ENCODE measurements around the gene TRIM9. TPM values are rescaled to one million over a fixed set of nuclear protein-coding genes. Genes with fewer than 3 reads are reported as not detected.

Gene TRIM9
- total RNA-seq, 4 donors from 2014 or later, result 0.56 to 2.6 (median 1.8) TPM

GRCh38 chr14:50985124-50985858 lies 109.6 kb downstream of the TRIM9 start:
- H3K4me1 ChIP-seq, result no peaks in the 10 kb centered on the region
- TF ChIP-seq CTCF (IDR thresholded peaks at IDR 0.05) (no peak), POLR2A (IDR thresholded peaks at IDR 0.05) (no peak)
- intact Hi-C loops (cut with DNase I), result no loop called here
- H3K4me3 ChIP-seq (replicated peaks in 1 of 3), result no peak overlapping the region
- H3K9me3 ChIP-seq, result no peaks in the 10 kb centered on the region
- 87% methylated on average over 13 of the region's 13 CpGs for WGBS, 2 donors
- no peak for DNase-seq
- H3K36me3 ChIP-seq, result no peaks in the 10 kb centered on the region
- H3K27ac ChIP-seq, result no peak overlapping the region
- H3K27me3 ChIP-seq, result no peaks in the 10 kb centered on the region

GRCh38 chr14:50984036-50984710 lies 110.7 kb downstream of the TRIM9 start:
- TF ChIP-seq POLR2A (IDR thresholded peaks at IDR 0.05), result no peak
- TF ChIP-seq CTCF (IDR thresholded peaks at IDR 0.05), result no peak
- Histone ChIP-seq H3K27me3 (no peaks in the 10 kb centered on the region), H3K9me3 (no peaks in the 10 kb centered on the region), H3K27ac (no peak overlapping the region), H3K36me3 (no peaks in the 10 kb centered on the region), H3K4me1 (no peaks in the 10 kb centered on the region), H3K4me3 (replicated peaks in 1 of 3) (no peak overlapping the region)
- intact Hi-C loops (cut with DNase I), result no loop called here
- WGBS, 2 donors, result 78 to 80% methylated on average over 2 of the region's 2 CpGs
- no peak for DNase-seq

GRCh38 chr14:50979941-50980850 lies 114.7 kb downstream of the TRIM9 start:
- no peak for DNase-seq
- no peak for TF ChIP-seq POLR2A (IDR thresholded peaks at IDR 0.05)
- Histone ChIP-seq H3K9me3 (no peaks in the 10 kb centered on the region), H3K27ac (no peak overlapping the region), H3K4me1 (no peaks in the 10 kb centered on the region), H3K4me3 (replicated peaks in 1 of 3) (no peak overlapping the region), H3K27me3 (no peaks in the 10 kb centered on the region), H3K36me3 (no peaks in the 10 kb centered on the region)
- 65 to 72% methylated on average over 5 of the region's 5 CpGs for WGBS, 2 donors
- intact Hi-C loops (cut with DNase I), result no loop called here

GRCh38 chr14:50978888-50979287 lies 116.0 kb downstream of the TRIM9 start:
- Histone ChIP-seq H3K36me3 (no peaks in the 10 kb centered on the region), H3K9me3 (no peaks in the 10 kb centered on the region), H3K4me3 (replicated peaks in 1 of 3) (no peak overlapping the region), H3K4me1 (no peaks in the 10 kb centered on the region), H3K27ac (no peak overlapping the region), H3K27me3 (no peaks in the 10 kb centered on the region)
- intact Hi-C loops (cut with DNase I), result no loop called here
- 81 to 82% methylated on average over 4 of the region's 4 CpGs for WGBS, 2 donors
- no peak for DNase-seq
- TF ChIP-seq CTCF (IDR thresholded peaks at IDR 0.05), result no peak
- no peak for TF ChIP-seq POLR2A (IDR thresholded peaks at IDR 0.05)

GRCh38 chr14:50978529-50978871 lies 116.4 kb downstream of the TRIM9 start:
- 92 to 94% methylated on average over 3 of the region's 3 CpGs for WGBS, 2 donors
- no peaks in the 10 kb centered on the region for H3K4me1 ChIP-seq
- intact Hi-C loops (cut with DNase I), result no loop called here
- no peaks in the 10 kb centered on the region for H3K36me3 ChIP-seq
- TF ChIP-seq POLR2A (IDR thresholded peaks at IDR 0.05), result no peak
- TF ChIP-seq CTCF (IDR thresholded peaks at IDR 0.05), result no peak
- no peak overlapping the region for H3K27ac ChIP-seq
- H3K27me3 ChIP-seq, result no peaks in the 10 kb centered on the region
- H3K9me3 ChIP-seq, result no peaks in the 10 kb centered on the region
- DNase-seq, result no peak
- no peak overlapping the region for H3K4me3 ChIP-seq (replicated peaks in 1 of 3)

All from thyroid gland (tissue), 4 donors.